Transverse colon (tissue), 4 donors: ENCODE results near the gene DRG2.

Experiments used
- EP300 ChIP-seq: sonication (generic); formaldehyde crosslinking; IDR thresholded peaks from one replicate; pipeline ENCODE4 v1.6.1; 2017; ENCODE audit warnings: antibody characterized with exemption, low read depth
- POLR2A ChIP-seq: fragments of 450-650 bp; IDR thresholded peaks from one replicate; pipeline ENCODE4 v1.6.1; 2016; ENCODE audit warnings: antibody characterized with exemption, mild to moderate bottlenecking, moderate library complexity
- POLR2AphosphoS5 ChIP-seq, 3 donors: sonication (generic); formaldehyde crosslinking; IDR thresholded peaks; one replicate each; pipeline ENCODE4 v1.6.1; 2016; ENCODE audit warnings: antibody characterized with exemption in 3 of 3
- TF ChIP-seq, protein P1 (sequence below), 5 experiments: fragments of 200-600 bp in 3 of 5; fragments of 450-650 bp in 2 of 5; sonication (generic) in 3 of 5; IDR thresholded peaks; 1 replicate in 2 of 5; 2 replicates in 3 of 5; pipeline ENCODE4 v1.5.1; 2016 to 2017; ENCODE audit warnings: antibody characterized with exemption in 5 of 5, inconsistent platforms in 3 of 5, mild to moderate bottlenecking in 2 of 5, moderate library complexity in 1 of 5

DNA sequence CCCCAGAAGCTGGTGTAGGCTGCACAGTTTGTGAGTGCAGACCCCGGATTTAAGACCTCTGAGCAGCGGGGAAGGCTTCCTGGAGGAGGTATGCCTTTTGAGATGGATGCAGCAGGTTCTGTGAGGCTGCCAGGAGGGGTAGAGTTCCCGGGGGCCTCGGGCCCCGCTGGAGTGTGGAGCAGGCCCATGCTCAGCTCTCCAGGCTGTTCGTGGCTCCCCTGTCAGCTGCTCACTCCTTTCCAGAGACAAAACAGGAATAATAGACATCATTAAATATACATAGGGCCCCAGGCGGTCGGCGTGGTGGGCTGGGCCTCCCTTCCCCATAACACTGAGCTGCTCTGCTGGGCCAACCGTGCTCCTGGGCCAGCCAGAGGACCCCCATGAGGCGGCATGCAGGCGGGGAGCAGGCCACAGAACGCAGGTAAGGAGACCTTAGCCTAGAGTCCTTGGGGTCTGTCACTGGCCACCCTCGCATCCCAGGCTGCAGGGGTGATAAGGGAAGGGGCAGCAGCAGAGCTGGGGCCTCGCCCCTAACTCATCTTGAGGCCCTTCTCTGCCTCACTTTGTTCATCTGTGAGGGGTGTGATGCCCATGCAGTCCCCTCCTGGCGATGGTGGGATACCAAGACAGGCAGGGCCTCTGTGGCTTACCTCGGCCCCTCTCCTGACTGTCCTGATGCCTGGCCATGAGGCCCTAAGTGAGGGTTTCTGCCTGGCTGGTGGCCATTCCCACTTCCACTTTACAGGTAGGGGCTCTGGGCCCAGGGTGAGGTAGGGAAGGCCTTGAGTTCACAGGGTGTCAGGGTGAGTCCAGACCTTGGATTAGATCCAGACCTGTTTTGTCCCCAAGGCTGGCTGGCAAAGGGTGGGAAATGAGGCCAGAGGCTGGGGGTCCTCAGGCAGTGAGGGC lies 20.9 kb downstream of the DRG2 start, which contains the start of gene MYO15A:
- TF ChIP-seq, protein P1, sequence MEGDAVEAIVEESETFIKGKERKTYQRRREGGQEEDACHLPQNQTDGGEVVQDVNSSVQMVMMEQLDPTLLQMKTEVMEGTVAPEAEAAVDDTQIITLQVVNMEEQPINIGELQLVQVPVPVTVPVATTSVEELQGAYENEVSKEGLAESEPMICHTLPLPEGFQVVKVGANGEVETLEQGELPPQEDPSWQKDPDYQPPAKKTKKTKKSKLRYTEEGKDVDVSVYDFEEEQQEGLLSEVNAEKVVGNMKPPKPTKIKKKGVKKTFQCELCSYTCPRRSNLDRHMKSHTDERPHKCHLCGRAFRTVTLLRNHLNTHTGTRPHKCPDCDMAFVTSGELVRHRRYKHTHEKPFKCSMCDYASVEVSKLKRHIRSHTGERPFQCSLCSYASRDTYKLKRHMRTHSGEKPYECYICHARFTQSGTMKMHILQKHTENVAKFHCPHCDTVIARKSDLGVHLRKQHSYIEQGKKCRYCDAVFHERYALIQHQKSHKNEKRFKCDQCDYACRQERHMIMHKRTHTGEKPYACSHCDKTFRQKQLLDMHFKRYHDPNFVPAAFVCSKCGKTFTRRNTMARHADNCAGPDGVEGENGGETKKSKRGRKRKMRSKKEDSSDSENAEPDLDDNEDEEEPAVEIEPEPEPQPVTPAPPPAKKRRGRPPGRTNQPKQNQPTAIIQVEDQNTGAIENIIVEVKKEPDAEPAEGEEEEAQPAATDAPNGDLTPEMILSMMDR (IDR thresholded peaks at IDR 0.05) = no peak
- TF ChIP-seq POLR2AphosphoS5 (IDR thresholded peaks at IDR 0.05) (no peak), POLR2A (no peak), EP300 (no peak)
